ENCODE results near the gene CPXM1. TPM values are rescaled to one million over a fixed set of nuclear protein-coding genes. Genes with fewer than 3 reads are reported as not detected.

CPXM1 gene
- total RNA-seq, 1 donor from 2014 or later = 1.3 TPM

DNA sequence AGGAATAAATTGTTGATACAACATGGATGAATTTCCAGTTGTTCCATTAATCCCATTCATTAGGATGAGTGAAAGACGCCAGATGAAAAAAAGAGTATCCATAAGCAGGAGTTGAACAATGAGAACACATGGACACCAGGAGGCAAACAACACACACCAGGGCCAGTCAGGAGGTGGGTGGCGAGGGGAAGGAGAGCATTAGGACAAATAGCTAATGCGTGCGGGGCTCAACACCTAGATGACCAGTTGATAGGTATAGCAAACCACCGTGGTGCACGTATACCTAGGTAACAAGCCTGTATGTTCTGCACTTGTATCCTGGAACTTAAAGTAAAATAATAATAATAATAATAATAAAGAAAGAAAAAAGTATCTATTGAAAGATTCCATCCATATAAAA lies 28.9 kb upstream of the CPXM1 start:
- Histone ChIP-seq H3K36me3 (no peaks in the 10 kb centered on the region), H3K27ac (no peak overlapping the region), H3K4me3 (no peak overlapping the region), H3K27me3 (peaks cover 22% of the 10 kb centered on the region), H3K4me1 (no peaks in the 10 kb centered on the region), H3K9me3 (no peaks in the 10 kb centered on the region)
- DNase-seq (no peak), ATAC-seq (no peak)
- intact Hi-C loops (cut with DNase I) = no loop called here
- TF ChIP-seq, protein P1, sequence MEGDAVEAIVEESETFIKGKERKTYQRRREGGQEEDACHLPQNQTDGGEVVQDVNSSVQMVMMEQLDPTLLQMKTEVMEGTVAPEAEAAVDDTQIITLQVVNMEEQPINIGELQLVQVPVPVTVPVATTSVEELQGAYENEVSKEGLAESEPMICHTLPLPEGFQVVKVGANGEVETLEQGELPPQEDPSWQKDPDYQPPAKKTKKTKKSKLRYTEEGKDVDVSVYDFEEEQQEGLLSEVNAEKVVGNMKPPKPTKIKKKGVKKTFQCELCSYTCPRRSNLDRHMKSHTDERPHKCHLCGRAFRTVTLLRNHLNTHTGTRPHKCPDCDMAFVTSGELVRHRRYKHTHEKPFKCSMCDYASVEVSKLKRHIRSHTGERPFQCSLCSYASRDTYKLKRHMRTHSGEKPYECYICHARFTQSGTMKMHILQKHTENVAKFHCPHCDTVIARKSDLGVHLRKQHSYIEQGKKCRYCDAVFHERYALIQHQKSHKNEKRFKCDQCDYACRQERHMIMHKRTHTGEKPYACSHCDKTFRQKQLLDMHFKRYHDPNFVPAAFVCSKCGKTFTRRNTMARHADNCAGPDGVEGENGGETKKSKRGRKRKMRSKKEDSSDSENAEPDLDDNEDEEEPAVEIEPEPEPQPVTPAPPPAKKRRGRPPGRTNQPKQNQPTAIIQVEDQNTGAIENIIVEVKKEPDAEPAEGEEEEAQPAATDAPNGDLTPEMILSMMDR (IDR thresholded peaks at IDR 0.05) = no peak

DNA sequence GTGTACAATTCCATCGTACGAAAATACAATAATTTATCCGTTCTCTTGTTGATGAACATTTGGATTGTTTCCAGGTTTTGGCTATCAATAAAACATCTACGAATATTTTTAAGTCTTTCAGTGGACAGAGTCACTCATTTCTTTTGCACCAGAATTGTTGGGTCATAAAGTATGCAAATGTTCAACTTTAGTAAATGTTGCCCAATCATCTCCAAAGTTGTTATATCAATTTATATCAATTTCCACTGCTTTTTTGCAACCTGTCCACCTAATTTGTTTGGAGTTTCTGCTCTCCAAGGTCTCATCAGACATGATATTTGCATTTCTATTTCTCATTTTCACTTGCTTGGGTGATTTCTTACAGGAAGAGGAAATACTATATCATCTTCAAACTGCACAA lies 26.2 kb upstream of the CPXM1 start:
- H3K4me1 ChIP-seq = no peaks in the 10 kb centered on the region
- peaks cover 27% of the 10 kb centered on the region for H3K27me3 ChIP-seq
- H3K27ac ChIP-seq = no peak overlapping the region
- ATAC-seq = no peak
- no peak for DNase-seq
- intact Hi-C loops (cut with DNase I) = no loop called here
- H3K9me3 ChIP-seq = no peaks in the 10 kb centered on the region
- TF ChIP-seq, protein P1 (IDR thresholded peaks at IDR 0.05) = no peak
- no peak overlapping the region for H3K4me3 ChIP-seq
- H3K36me3 ChIP-seq = no peaks in the 10 kb centered on the region

DNA sequence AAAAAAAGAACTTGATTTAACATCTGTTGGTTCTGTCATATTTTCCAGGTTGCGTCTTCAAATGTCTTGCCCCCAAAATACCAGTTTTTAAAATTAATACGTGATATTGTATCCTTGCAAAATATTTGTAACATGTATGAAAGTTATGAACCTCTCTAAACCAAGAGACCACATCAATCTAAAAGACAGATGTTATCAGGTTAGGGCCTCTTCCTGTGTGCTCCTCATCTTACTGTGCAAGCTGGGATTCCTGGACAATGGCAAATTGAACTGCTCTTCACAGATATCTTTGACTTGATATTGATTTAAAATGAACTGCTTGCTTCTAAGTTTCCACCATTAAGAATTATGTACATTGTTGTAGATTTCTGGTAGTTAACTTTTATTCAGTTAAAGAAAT lies 25.3 kb upstream of the CPXM1 start:
- Histone ChIP-seq H3K4me1 (no peaks in the 10 kb centered on the region), H3K9me3 (no peaks in the 10 kb centered on the region), H3K36me3 (no peaks in the 10 kb centered on the region), H3K27me3 (peaks cover 34% of the 10 kb centered on the region), H3K27ac (no peak overlapping the region), H3K4me3 (no peak overlapping the region)
- DNase-seq (no peak), ATAC-seq (no peak)
- intact Hi-C loops (cut with DNase I) = no loop called here
- TF ChIP-seq, protein P1 (IDR thresholded peaks at IDR 0.05) = no peak

DNA sequence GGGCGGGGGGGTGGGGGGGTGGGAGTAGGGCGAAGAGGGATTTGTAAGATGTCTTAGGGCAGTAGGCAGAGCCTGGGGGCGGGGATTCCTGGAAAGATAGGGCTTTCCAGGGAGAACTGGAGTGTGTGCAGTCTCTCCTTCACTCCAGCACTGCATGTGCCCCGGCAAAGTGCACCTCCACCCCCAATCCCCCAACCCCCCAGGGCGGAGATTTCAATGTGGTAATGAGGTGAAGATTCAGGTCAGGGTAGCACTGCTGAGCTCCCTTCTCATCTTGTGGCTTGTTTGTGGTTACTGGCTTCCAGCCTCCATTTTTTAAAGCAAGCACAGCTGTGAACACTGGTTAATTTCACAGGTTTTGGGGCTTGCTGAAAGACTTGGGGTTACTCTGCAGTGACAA lies 21.6 kb upstream of the CPXM1 start:
- Histone ChIP-seq H3K9me3 (no peaks in the 10 kb centered on the region), H3K27ac (no peak overlapping the region), H3K27me3 (peaks cover 50% of the 10 kb centered on the region), H3K4me1 (no peaks in the 10 kb centered on the region), H3K4me3 (no peak overlapping the region), H3K36me3 (no peaks in the 10 kb centered on the region)
- TF ChIP-seq, protein P1 (IDR thresholded peaks at IDR 0.05) = no peak
- ATAC-seq (peak; percentile 20), DNase-seq (no peak)
- intact Hi-C loops (cut with DNase I) = no loop called here

DNA sequence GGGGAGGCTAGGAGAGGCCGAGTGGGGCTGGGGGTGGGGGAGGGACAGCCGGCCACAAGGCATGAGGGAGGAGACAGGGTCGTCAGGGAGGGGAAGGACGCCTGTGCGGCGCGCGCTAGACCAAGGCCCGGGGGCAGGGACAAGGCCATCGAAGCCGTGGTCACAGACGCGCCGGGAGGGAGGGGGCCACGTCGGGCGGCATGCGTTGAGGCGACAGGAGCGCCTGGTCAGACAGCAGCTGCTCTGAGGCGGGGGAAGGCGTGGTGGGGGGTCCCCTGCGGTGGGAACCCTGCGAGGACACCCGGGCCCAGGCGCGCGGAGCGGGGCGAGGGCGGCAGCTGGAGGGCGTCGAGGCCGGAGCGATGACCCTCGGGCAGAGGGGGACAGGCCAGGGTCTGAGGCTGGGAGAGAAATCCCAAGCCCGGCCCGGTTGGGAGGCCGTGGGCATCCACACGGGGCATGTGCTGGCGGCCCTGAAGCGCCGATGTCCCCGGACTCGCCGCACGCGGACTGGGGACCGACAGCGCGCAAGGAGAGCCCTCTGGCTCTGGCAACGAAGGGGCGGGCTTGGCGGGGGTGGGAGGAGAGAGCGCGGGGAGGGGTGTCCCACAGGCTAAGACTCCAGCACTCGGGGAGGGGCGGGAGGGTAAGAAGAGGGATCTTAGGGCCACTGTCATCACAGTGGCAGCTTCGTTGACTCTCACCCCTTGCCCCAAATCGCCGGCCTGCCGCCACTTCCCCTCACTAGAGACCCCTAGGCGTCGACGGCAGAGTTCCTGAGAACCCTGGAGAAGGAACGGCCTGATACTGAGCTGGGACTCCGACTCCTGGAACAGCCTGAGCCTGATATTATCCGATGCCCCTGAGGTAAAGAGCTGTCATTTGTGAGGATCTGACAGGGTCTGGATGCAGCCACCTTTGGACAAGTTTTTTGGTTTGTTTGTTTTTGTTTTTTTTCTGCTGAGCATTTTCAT lies 20.8 kb upstream of the CPXM1 start:
- TF ChIP-seq, protein P1 (IDR thresholded peaks at IDR 0.05) = no peak
- no peaks in the 10 kb centered on the region for H3K4me1 ChIP-seq
- intact Hi-C loops (cut with DNase I) = no loop called here
- no peaks in the 10 kb centered on the region for H3K9me3 ChIP-seq
- peak; percentile 61 for DNase-seq
- no peak overlapping the region for H3K27ac ChIP-seq
- no peaks in the 10 kb centered on the region for H3K36me3 ChIP-seq
- H3K4me3 ChIP-seq = no peak overlapping the region
- peaks cover 41% of the 10 kb centered on the region for H3K27me3 ChIP-seq
- ATAC-seq = peak; percentile 32
